Right lobe of liver (tissue), 4 donors: Measurements from ENCODE around the gene METAP1.

ENCODE experiments used
- CTCF ChIP-seq, 4 donors: fragments of 200-600 bp in 3 of 4; fragments of 450-650 bp in 1 of 4; IDR thresholded peaks; one replicate each; pipeline versions ENCODE4 v1.5.1 to v1.8.0; 2016 to 2022; ENCODE audit warnings: antibody characterized with exemption in 4 of 4, mild to moderate bottlenecking in 2 of 4
- POLR2A ChIP-seq: fragments of 450-650 bp; IDR thresholded peaks from one replicate; pipeline ENCODE4 v1.6.1; 2017; ENCODE audit warnings: antibody characterized with exemption, mild to moderate bottlenecking
- donor health status: DM: no; HTN: no; CAD: no.
- donor health status: DM: no; HTN: no; CAD: no.
- donor health status: DM: no; HTN: yes; CAD: no.

GRCh38 chr4:98995183-98996055, at the start of gene METAP1:
- TF ChIP-seq CTCF (IDR thresholded peaks at IDR 0.05) (peak; percentile 40 to 65 (median 56)), POLR2A (peak; percentile 66)
